ENCODE measurements around the gene PITPNC1.
"Not testable (repeated sequence)": the region's sequence is repeated elsewhere in the genome, so short reads cannot be mapped to it uniquely, and the experiment has no call there.

The PITPNC1 gene

DNA sequence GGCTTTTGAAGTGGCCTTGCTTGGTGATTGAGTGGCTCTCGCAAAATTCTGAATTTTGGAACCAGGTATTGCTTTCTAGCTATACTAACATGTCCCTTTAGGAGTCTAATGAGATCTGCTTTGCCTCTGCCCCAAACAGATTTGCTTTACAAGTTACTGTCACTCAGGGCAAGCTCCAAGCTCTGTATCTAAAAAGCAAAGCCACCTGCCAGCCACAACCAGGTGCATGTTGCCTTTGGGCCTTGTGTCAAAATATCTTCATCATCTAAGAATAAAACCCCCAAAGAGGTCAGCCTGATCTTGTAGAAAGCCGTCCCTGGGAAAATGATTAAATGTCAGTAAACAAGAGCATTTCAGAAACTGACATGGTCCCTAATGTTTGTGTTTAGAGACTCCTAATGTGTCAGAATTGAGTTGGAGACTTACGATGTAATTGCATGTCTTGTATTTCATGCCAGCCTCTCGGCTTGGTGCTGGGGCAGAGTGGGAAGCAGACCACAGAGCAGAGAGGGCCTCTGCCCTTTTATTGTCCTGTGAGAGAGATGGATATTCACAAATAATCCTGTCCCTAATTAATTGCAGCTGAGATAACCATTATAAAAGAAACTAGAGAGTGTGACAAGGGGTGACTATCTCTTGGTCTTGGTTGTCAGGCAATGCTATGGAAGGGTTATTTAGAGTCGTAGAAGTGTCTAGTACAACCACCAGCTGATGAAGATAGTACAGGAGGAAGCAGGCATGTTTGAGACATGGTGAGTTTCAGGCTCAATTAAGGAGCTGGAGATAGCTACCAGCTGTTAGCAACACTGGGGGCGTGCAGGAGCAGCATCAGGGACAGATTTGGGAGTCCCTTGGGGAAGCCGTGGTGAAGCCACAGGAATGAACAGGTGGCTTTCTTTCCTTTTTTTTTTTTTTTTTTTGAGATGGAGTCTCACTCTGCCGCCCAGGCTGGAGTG lies 90.7 kb downstream of the PITPNC1 start:
- peak; percentile 23 for DNase-seq

DNA sequence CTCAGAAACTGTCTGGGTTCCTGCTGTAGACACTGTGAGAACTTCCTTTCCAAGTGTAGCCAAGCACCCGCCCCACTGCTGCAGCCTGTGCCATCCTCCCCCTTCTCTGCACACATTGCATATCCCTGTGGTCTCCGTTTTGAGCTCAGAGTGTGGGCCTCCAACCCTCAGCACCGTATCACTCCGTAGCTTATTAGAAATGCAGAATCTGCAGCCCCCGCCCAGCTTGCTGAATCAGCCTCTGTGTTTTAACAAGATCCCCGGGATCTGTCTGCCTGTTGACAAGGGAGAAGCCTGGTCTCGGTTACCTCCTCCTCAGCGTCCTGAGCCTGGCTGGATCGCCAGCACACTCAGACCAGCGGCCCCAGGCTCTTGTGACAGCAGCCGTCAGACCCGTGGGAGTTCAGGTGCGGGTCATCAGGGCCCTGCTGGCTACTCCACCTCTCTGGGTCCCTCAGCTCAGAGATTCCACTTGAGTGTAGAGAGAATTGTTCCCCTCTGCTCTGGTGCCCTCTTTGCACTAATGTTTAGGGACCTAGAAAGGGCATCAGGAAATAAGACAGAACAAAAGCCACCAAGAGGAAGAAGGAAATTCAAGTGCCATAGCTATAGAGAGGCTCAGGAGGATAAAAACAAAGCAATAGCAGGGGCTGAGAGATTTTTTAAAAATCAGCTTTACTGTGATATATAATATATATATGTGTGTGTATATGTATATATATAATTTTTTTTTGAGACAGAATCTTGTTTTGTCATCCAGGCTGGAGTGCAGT lies 92.3 kb downstream of the PITPNC1 start:
- no peak for DNase-seq

DNA sequence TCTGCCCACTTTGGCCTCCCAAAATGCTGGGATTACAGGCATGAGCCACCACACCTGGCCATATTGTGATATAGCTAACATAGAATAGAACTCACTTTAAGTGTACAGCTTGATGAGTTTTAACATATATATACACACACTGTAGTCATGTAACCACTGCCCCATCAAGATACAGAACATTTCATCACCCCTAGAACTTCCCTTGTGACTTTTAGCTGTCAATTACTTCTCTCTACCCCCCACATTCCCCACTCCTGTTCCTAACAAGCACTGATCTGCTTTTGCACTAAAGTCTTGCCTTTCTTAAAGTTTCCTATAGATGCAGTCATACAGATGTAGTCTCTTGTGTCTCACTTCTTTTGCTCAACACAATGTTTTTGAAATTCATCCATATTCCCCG lies 93.1 kb downstream of the PITPNC1 start:
- no peak for DNase-seq

DNA sequence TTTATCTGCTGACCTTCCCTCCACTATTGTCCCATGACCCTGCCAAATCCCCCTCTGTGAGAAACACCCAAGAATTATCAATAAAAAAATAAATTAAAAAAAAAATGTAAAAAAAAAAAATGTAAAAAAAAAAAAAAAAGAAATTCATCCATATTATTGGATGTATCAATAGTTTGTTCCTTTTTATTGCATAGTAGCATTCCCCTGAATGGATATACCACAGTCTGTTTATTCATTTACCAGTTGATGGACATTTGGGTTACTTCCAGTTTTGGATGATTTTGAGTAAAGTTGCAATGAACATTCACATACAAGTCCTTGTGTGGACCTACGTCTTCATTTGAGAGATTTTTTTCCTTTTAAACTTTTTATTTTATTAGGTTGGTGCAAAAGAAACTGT lies 94.0 kb downstream of the PITPNC1 start:
- no peak for DNase-seq

DNA sequence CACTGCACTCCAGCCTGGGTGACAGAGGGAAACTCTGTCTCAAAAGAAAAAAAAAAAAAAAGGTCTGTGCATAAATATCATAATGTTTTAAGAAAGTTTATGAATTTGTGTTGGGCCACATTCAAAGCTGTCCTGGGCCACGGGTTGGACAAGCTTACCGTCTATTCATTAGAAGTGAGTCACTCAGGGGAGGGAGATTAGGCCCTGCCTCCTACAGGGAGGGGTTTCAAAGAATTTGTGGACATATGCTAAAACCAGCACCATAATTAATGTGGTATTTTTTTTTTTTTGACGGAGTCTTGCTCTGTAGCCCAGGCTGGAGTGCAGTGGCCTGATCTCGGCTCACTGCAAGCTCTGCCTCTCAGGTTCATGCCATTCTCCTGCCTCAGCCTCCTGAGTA lies 95.5 kb downstream of the PITPNC1 start:
- not testable (repeated sequence) for DNase-seq

DNA sequence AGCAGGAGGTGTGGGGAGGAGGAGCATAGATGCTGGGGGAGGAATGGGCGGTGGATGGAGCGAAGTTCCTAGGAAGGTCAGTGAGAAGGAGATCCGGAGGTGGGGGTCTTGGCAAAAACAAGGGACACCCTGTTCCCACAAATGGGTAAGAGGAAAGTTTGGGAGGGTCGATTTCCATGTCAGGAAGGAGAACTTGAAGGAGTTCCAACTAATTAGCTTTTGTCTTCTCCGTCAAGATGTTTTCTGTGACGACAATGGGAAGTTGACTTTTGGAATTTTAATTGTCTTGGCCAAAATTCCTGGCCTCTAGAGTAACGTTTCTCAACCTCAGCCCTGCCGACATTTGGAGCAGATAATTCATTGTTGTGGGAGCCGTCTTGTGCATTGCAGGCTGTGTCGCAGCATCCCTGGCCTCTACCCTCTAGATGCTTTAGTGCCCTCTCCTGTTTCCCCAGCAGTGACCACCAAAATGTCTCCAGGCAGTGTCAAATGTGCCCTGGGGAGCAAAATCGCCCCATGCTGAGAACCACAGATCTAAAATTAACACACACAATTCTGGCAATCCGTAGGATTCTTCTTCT lies 97.1 kb downstream of the PITPNC1 start:
- DNase-seq, result no peak

DNA sequence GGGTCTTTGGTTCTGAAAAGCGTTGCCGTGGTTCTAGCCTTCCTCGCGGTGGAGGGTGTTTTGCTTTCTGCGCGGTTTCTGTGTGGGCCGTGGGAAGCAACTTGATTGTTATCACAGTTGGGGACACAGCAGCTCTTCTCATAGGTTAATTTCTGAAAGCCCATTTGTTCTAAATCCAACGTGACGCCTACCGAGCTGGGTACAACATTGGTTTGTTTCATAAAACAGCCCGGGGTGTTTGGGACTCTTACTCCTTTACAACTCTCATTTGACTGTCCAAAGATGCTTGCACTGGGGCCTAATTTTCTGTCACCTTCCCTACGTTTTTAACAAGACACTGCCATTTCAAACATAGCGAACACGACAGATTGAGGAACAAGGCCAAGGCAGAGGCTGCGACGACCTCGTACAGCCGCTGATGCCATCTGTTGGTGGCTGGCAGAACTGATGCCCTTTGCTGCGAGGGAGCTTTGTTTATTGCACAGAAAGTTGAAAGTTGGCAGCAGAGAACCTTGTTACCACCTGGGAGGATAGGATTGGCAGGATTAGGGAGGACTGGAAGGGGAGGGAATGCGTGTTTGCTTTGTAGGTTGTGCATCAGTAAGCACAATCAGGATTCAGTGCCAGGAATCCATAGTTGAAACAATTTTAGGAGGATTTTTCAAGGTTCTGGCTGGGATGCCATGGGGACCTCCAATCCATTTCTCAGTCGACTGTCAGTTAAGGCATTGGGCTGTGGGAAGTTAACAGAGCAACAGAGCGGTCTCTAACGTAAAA lies 98.3 kb downstream of the PITPNC1 start:
- DNase-seq, result peak; percentile 76

DNA sequence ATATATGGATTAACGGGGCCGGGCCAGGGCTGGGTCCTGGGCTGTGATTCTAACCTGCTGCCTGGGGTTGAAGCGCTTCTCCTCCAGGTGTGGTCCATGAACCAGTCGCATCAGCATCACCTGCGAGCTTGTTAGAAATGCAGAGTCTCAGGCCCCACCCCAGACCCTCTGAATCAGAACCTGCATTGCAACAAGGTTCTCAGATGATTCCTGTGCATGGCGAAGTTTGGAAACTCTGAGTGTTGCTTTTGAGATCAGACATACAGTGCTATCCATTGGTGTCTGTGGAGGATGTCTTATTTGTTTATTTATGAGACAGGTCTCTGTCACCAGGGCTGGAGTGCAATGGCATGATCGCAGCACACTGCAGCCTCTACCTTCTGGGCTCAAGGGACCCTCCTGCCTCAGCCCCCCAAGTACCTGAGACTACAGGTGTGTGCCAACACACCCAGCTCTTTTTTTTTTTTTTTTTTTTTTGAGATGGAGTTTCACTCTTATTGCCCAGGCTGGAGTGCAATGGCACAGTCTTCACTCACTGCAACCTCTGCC lies 99.8 kb downstream of the PITPNC1 start:
- DNase-seq, result no peak

DNA sequence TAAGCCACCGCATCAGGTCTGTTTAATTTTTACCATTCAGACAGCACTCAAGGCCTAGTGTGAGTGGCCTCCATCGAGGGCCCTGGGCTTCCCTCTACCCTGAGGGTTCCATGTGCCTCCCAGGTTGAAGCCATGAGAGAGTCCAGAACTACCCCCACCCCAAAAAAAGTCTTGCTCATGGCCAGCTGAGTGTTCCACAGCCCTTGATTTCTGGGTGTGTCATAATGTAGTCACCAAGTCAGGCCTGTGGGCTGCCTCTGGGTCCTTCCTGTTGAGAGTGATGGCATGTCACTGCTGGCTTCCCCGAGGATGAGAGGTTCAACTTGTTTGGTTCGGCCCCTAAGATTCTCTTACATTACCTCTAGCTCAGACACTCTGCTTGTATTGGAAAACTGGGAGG lies 100.6 kb downstream of the PITPNC1 start:
- DNase-seq, result no peak

DNA sequence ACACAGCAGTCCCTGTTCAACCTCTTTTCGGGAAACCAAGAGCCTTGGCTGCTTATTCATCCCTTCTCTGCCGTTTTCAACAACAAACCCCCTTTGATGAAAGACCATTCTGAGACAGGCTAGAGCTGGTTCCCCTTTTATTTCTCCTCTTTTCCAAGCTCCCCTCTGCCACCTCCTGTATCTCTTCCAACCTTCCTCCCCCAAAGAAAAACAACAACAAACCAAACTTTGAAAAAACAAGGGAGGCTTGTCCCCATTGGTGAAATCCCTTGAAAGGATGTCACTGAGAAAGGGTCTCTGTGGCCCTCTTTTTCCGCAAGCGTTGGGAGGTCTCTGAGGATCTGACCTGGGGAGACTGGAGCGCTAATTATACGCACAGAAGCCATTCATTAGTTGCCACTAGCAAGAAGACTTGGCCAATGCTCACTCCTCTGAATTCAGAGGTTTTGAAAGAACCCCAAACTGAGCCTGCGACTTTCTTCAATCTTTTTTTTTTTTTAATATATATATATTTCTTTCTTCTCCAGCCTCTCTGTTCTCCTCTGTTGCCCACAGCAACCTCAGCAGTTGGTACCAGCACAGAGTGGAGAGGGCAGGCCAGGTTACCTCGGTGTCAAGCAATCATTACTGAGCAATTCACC lies 101.4 kb downstream of the PITPNC1 start:
- no peak for DNase-seq

DNA sequence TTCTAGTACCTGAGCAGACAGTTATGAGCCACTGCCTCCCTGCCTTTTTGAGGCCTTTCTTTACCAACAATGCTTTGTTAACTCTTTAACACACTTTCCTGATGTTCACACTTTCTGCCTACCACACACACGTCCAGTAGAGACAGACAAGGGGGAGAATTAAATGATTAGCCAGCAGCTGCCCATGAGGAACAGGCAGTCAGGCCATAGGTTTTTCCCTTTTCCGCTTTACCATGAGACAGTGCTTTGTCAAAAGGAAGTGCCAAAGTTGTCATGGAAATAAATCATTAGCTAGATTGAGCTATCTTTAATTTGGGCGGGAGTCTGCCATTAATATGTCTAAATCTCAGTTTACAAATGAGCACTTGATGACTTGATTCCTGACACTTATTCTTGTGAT lies 102.1 kb downstream of the PITPNC1 start:
- no peak for DNase-seq

DNA sequence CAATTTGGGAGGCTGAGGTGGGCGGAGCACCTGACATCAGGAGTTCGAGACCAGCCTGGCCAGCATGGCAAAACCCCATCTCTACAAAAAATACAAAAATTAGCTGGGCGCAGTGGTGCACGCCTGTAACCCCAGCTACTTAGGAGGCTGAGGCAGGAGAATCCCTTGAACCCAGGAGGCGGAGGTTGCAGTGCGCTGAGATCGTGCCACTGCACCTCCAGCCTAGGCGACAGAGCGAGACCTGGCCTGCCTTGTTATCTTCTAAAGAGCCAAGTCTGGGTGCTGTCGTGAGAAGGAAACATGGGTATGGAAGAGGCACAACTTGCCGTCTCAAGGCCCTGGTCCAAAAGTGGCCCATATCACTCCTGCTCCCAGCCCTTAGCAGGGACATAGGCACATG lies 103.9 kb downstream of the PITPNC1 start:
- not testable (repeated sequence) for DNase-seq

DNA sequence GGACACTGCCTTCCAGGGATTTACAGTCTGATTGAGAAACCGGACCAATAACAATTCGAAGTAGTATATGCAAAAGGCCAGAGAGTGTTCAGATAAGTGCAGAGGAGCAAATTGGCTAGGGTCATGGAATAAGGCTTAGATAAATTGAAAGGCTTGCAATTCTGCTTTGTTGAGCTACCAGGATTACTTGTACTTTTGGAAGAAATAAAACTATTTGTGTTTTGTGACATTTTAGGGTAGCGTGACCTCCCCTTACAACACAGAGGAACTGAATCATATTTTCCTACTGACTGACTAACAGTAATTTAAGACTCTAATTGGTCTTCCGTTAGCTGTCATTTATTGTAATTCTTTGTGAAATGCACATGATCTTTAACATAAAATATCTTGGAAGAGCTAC lies 104.7 kb downstream of the PITPNC1 start:
- no peak for DNase-seq

DNA sequence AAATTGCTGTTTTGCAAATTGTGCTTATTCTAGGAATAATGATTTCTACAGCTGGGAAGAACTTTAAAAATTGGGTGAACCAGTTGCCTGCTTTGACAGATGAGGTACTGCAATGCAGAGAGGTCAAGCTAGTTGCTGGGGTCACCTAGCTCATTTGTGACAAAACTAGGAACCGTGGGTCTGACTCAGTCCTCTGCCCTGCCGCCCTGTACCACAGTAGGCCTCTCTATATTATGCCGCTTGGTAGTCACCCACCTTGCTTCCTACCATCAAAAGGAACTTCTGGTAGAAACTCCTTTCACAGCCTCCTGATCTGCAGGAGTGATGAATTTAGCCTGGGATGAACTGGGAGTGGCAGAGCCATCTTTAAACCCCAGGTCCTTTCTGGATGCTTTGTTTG lies 105.7 kb downstream of the PITPNC1 start:
- DNase-seq, result no peak

DNA sequence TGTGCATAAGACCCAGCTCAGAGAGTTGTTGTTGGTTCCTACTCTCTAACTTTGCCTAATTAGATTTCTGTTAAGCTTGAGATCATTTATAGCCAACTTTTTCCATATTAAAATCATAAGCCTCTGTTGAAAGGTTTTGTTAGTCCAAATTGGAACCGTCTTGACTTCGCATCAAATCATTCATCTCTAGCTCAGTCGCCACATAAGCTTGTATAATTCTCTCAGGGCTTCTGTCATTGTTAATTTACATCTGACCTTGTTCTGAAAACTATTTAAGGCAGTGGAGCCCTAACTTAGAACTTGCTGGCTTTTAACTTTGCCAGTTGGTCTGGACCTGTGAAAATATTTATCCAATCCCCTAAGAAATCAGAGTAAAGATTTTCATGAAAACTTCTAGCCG lies 107.2 kb downstream of the PITPNC1 start:
- DNase-seq, result no peak

DNA sequence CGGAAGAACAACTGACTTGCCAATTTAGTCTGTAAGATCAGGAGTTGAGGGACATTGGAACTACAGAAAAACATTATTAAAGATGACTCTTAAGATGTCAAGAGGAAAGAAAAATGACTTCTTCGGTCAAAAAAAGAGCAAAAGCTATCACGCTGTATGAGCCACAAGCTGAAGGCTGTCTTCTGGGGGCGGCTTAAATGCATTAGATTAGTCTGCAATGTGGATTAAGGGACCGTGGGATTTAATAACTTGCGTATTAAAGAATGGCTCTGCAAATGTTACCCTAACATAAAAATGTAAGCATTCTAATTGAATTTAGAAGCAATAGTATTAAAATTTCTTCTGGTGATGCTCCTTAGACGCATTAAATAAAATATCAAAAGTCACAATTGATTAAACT lies 108.6 kb downstream of the PITPNC1 start:
- DNase-seq, result no peak

DNA sequence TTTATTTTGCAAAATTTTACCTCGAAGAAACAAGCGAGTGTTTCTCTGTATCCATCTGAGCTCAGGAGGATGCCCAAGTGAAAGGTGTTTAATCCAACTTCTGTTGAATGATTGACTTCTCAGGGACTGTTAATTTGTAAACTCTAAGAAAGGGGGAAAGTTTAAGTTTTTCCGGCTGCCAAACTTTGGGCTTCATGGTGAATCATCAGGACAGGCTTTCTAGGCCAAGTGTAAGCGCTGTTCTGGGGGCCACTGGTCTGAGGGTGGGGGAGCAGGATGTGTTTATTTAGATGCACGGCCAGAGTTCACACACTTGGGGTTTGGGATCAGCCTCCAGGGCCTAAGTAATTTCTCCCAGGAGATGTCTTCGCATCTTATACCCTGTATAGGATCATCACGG lies 110.4 kb downstream of the PITPNC1 start:
- DNase-seq, result no peak

DNA sequence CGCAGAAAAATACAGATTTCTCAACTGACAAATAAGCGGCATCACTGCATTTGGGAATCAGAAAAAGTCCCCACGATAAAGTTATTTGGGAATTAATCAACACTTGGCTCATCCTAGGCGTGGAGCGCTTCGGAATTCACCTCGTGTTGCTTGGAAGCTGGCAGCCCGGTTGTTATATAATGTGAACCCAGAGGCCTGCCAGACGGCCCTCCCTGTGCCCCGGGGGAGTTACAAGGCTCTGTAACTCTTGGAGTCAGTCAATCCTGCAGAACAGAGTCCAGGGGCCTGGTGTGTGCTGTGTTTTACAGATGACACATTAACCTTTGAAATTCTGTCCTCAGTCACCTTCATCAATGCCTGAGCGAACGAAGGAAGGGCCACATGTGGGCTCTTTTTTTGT lies 111.1 kb downstream of the PITPNC1 start:
- DNase-seq, result no peak

DNA sequence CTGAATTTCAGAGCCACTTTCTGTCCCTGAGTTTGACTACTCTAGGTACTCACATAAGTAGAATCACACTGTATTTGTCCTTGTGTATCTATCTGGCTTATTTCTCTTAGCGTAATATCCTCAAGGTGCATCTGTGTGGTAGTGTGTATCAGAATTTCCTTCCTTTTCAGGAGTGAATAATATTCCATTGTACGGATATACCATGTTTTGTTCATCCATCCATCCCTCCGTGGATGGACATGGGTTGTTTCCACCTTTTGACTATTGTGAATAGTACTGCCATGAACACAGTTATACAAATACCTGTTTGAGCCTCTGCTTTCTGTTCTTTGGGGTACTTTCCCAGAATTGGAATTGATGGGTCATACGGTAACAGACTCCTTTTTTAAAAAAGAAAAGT lies 111.7 kb downstream of the PITPNC1 start:
- no peak for DNase-seq

DNA sequence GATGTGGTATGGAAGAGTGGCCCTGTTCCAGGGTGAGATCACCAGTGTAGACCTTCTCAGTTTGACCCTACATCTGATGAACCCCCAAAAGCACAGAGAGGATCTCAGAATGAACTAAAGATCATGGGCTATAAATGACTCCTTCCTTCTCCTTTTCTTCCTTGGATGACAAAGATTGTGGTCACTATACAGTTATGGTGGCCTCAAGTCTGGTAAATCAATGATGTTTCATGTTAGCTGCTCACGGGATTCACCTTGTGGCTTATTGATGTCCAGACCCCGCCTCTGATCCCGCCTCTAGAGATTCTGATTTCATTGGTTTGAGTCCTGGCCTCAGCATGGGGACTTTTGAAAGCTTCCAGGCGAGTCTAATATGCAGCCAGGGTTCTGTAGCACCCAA lies 112.2 kb downstream of the PITPNC1 start:
- no peak for DNase-seq

DNA sequence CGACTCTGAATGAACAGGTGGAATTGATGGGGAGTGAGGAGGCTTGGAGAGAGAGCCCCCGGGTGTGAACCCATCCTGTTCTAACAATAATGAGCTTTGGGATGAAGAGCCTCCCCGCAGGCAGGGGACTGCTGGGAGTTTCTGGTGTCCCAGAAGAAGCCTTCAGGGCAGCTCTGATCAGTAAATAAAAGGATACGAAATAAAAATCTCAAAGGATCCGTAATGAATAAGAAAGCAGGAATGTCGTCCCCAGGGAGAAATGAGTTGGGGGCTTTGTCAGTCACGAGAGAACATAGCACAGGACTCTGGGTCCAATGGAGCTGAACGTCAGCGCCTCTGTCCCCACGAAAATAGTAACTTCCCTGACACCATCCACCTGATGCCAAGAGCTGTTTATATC lies 113.4 kb downstream of the PITPNC1 start:
- no peak for DNase-seq

DNA sequence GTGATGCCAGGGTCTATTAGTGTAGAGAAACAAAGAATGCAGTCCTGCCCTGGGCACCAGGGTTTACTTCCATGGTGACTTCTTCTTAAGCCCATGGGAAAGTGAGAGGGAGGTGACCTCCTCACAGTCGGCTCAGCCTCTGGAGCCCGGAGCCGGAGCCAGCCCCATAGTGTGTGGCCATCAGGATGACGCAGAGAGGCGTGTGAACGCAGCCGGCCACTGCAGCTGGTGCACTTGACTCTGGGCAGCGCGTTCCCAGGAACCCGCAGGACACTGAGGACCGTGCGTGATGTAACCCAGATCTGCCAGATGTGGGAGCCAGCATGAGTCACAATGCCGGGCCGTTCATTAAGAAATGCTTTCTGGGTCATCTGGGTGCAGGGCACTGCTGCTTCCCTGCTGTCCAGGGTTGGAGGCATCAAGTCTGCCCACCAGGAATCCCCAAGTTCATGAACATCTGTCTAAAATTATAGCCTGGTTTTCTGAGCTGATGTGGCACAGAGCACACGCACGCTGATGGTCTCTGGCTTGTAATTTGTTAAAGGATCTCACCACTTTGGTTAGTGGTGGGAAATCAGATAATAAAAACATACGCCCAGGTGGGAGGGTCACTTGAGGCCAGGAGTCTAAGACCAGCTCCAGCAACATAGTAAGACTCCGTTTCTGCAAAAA lies 114.1 kb downstream of the PITPNC1 start:
- DNase-seq, result no peak
